GM21576 (cell line): ENCODE measurements around the gene SEPTIN8.

ENCODE experiments used
- ATAC-seq: cut with Tn5 transposase; IDR thresholded peaks from one replicate; pipeline ENCODE4 v1.9.1; 2021; ENCODE audit warnings: mild to moderate bottlenecking, moderate library complexity; ENCODE audit not compliant: unreplicated experiment

SEPTIN8 gene

DNA sequence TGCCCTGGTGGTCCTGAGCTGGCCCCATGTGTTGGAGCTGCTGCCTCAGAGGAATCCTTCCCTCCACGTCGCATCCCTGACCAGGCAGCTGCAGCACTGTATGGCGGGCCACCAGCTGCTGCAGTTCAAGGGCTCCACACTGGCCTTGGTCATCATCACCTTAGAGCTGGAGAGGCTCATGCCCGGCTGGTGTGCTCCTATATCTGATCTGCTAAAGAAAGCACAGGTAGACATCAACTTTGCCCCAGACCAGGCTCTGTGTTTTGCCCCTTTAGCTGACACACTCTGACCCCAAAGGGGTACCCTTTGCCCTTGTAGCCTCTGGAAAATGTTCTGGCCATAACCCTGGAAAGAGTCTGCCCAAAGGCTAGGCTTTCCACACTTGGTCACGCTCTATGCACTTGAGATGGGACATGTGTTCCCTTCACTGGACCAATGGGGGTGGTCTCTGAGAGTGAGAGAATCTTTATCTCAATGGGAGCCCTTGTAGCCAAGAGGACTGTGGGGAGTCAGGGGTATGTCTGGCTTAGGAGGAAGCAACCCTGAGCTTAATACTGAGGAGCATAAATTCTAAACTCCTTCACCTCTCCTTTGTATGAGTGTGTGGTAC lies 25.0 kb downstream of the SEPTIN8 start:
- ATAC-seq: no peak

DNA sequence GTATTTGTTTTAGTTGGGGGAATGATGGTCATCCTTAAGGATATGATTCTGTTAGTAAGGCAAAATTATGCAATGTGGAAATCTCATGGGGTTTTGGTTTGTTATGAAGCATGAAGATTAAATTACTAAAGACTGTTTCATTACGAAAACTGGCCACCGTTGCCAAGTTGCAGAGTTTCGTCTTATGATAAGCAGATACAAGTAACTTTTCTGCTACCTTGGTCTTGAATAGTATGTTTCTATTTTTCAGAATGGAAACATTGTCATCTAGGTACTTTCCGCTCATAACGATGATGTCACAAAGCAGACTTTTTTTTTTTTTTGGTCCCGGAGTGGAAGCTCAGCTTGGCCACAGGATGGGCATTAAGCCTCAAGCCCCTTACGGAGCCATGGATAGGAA lies 25.6 kb downstream of the SEPTIN8 start:
- peak; percentile 35 for ATAC-seq

DNA sequence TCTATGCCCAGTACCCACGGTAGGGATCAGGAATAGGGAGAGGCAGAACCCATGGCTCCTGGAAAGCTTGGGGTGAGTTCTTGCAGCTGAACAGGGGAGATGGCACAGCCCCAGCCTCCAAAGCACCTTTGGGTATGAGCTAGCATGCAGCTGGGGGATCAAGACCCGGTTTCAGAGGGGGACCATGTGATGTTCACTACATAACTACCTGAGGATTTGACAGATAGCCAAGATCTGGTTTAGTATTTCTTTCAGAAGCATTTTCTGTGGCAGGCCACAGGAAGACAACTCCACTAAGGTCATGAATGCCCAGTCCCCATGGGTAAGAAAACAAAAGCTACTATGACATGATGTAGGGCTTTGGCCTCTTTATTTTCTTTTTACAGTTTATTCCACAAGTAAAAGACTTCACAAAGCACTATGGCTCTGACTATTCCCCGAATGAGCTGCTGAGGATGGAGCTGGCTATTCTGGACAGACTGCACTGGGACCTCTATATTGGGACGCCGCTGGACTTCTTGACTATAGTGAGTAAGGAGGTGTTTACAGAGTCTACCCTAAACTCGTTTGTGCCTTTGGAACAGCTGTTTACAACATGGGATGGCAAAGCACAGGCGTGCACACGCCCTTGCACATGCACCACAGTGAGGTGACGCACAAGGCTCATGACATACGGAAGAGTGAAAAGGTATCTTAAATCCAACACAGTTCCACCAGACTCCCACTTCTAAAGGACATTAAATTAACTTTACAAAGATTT lies 26.4 kb downstream of the SEPTIN8 start:
- ATAC-seq: no peak

DNA sequence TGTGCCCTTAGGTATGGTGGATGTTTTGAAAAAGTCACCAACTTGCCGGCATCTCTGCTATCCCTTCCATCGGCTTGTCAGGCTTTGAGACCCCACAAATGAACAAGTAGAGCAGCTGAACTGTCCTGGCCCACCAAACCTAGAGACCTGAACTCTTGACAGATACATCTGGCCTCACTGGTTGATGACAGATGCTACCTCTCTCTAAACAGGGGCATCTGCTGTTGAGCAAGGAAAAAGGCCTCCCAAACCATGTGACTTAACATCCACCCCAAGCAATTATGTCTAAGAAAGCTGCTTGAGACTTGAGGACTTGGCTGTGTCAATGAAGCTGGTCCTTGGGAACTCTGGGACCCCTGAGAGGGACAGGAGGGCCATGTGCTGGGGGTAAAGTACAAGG lies 27.5 kb downstream of the SEPTIN8 start:
- no peak for ATAC-seq

DNA sequence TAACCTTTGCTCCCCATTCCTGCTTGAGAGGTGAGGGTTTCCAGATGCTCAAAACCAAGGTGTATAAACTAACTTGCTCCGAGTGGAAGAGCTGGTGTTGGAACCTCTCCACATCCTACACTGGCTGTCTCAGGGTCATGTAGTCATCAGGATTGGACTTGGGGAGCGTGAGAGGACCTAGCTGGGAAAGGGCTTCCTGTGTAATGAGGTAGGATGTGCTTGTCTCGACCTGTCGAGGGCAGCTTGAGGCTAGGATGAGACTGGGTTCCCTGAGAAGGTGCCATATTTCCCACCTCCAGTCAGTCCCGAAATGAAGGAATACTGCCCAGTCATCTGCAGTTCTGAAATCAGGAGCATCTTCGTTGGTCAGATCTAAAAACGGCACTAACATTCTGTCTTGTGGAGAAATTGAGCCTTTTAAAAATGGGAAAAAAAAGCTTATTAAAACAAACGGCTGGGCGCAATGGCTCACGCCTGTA lies 28.5 kb downstream of the SEPTIN8 start:
- ATAC-seq: no peak

DNA sequence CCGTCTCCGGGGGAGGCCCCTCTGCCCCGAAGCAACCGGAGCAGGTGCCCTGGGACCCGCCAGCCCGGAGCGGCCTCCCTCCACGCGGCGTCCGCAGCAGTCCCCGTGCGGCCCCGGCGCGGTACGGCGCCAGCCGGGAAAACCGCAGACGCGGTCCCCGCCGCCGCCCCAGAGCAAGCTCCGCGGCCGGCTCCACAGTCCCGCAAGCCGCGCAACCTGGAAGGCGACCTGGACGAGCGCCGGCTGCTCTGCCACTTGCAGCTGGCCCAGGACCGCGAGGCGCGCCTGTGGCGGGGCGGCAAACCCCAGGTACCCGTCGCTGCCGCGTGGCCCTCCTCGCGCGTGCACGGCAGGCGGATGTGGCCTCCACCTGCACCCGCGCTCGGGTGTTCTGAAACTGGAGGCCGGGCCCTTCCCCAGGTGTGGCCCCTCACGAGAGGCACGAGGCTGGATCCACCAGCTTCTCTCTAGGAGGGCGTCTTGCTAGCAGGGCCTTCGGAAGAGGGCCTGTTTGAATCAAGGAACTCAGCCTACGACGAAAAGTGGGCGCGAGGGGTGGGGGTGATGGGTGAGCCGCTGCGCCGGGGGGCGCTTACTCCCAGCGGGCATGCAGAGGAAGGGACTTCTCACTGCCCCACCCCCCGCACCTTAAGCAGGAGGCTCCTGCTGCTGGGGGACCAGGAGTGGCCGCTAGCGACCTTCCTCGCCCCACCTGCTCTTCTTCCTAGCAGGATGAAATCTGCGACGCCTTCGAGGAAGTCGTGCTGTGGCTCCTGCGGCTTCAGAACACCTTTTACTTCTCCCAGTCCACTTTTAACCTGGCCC lies 29.2 kb downstream of the SEPTIN8 start:
- ATAC-seq: peak; percentile 12

DNA sequence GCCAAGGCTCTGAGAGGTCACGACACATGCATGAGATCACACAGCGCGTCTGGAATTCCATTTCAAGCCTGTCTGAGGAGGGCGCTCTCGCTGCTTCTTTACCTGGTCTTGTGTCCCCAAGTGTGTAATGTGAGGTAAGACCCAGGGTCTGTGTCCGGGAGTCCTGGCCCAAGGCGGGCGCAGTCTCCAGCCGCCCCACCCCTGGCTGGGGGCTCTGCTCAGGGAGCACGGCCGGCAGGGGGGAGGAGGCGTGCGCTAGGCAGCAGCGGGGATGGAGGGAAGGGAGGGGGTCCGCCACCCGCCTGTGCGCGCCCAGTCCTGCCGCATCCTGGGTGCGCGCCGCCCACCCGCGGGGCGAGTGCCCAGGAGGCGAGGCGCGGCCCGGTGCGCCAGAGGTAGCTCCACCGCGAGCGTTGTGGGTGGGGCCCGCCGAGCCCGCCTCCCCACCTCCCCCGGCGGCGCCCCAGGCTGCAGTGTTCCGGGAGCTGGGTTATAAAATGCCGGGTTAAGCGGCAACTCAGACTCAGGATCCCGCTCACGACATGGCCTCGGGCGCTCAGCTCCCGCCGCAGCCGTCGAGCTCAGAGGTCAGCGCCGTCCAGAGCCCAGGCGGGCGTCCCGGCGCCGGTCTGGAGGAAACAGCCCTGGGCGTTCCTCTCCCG lies 30.0 kb downstream of the SEPTIN8 start, which contains the start of gene CCNI2:
CCNI2 (plus strand) TSS at position 473 of the 662 bp plus-strand sequence; CDS start at position 543, 70 bp downstream.
- ATAC-seq: peak; percentile 29

DNA sequence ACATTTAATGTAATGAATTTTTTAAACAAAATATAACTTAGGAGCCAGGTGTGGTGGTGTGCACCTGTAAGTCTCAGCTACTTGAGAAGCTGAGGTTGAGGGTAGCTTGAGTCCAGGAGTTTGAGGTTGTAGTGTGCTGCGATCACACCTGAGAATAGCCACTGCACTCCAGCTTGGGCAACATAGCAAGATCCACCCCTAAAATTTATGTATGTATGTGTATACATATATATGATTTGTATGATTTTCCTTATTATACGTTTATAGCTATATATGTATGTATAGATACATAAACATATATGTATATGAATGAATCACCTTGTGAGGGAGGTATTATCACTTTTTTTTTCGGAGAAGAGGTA lies 30.5 kb downstream of the SEPTIN8 start:
- ATAC-seq: no peak

DNA sequence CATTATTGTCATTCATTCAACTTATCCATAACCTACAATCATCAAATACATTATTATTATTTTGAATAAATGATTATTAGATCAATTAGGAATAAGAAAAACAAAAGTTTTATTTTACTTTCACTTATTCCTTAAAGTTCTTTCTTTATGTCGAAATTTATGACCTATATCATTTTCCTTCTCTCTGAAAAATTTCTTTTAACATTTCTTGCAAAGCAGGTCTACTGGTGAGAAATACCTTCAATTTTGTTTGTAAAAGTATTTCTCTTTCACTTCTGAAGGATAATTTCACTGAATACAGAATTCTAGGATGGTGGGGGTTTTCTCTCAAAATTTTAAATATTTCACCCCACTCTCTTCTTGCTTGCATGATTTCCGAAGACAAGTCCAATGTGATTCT lies 32.4 kb downstream of the SEPTIN8 start:
- ATAC-seq: no peak

DNA sequence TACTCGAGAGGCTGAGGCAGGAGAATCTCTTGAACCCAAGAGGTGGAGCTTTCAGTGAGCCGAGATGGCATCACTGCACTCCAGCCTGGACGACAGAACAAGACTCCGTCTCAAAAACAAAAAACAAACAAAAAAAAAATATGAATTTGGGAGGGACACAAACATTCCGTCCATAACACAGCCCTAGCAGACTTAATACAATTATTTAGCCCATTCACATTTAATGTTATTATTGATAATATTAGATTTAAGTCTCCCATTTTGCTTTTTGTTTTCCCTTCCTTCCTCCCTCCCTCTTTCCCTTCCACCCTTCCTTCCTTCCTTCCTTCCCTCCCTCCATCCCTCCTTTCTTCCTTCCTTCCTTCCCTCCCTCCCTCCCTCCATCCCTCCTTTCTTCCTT lies 34.4 kb downstream of the SEPTIN8 start:
- ATAC-seq: no peak

DNA sequence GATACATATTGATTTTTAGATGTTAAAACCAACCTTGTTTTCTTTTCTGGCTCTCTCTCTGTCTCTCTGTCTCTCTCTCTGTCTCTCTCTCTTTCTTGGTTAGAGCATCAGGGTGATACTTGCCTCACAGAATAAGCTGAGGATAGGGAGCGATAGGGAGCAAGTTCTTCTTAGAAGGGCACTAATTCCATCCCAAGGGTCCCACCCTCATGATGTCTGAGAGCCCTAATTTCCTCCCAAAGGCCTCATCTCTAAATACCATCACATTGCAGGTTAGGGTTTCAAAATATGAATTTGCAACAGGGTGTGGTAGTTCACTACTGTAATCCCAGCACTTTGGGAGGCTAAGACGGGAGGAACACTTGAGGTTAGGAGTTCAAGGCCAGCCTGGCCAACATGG lies 34.9 kb downstream of the SEPTIN8 start:
- ATAC-seq: no peak

DNA sequence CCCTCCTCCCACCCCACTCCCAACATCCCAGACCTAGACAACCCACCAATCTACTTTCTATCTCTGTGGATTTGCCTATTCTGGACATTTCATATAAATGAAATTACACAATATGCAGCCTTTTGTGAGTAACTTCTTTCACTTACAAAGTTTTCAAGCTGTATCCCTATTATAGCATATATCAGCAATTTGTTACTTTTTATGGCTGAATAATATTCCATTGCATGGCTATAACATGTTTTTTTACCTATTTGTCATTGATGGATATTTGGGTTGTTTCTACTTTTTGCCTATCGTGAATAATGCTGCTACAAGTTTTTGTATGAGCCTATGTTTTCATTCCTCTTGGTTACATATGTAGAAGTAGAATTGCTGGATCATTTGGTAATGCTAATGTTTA lies 37.8 kb downstream of the SEPTIN8 start:
- ATAC-seq: no peak

DNA sequence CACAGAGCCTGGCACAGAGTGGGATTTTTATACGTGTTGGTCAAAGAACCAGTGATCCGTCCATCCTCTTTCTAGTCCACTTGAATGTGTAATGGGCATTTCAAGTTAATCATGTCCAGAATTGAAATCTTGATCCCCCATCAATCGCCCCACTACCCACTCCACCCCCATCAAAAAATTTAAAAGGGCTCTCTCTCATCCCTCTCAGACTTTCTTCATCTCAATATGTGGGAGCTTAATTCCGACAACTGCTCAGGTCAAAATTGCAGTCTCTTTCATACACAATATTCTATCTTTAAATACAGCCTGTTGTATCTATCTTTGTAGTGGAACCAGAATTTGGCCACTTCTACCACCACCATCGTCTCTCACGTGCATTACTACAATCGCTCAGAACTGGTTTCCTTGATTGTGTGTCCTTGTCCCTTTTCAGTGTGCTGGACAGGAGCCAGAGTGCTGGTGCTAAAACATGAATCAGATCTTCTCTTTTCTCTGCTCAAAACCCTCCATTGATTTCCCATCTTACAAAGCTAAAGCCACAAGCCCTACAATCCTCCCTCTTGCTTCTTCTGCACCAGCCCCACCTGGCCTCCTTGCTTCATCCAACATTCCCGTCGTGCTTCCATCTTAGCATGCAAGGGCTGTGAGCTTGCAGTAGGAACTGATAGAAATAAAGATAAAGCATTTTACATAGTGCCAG lies 38.9 kb downstream of the SEPTIN8 start:
- ATAC-seq: no peak

DNA sequence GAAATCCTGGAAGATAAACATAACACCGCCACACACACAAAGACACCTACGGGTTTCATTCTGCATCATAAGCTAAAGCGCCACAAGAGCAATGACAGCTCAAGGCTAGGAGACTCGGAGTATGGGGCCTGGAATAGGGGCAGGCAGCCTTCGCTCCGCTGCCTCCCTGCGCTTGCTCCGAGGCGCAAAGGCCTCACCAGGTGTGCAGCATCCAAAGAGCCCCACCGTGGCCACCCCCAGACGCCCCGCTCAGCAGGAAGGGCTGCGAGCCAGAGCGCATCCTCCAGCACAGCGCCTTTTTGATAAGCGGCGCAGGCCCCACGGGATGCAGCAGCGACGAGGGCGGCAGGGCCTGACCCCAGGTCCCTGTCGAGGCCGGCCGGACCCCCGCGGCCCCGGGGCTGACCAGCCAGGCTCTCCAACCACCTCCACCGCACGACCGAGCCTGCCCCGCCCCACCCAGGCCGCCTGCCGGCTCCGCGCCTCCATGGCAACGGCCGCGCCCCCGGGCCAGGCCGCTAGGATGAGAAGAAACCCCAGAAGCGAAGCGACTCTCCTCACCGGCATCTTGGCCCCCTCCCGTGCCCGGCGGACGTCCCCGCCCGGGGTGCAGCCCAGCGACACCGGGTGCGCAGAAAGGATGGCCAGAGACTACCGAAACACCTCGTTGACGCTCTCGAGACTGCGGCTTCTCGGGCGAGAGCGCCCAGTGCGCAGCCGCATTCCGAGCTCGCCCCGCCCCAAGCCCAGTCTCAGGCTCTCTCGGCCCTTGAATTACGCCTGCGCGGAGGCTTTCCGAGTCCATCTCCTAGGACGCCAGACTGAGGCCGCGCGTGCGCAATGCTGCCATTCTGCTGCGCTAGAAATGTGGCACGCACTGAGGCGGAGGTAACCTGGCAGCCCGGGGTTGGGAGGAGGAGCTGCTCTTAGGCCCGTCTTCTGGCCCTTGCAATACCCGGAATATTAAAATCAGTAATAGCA lies 39.9 kb downstream of the SEPTIN8 start, which contains the start of gene KIF3A:
KIF3A (minus strand) TSS at position 694 of the 981 bp plus-strand sequence; CDS start at position 567, 127 bp downstream.
- peak; percentile 92 for ATAC-seq

DNA sequence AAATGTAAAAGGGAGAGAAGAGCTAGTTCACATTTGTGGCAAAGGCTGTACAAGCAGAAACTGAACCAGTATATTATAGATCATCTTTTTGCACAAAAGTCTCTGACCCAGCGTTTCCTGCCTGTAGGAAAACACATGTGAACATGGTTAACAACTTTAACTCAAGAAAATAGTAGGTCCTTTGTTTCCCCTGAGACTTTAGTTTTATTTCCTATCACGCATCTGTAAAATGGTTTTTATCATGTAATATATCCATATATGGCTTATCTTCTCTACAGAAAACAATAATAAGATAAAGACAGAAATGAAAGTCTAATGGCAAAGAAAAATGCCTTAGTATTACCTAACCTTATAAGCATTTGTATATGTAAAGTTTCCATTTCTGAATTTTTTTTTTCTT lies 42.4 kb downstream of the SEPTIN8 start:
- ATAC-seq: no peak

DNA sequence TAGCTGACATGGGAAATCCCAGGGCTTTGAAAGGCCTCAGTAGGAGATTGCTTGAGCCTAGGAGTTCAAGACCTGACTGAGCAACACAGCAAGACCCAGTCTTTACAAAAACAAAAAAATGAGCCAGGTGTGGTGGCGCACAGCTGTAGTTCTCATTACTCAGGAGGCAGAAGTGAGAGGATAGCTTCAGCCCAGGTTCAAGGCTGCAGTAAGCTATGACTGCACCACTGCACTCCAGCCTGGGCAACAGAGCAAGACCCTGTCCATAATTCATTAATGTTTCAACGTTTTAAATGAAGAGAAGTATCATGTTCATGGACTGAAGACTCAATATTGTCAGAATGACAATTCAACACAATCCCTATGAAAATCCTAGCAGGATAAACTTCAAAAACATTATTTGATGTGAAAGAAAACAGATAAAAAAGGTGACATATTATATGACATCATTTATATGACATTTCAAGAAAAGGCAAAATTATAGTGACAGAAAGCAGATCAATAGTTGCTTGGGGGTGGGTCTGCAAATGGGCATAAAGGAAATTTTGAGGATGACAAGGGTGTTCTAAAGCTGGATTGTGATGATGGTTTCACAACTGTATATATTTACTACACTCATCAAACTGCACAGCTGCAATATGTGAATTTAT lies 43.4 kb downstream of the SEPTIN8 start:
- no peak for ATAC-seq

DNA sequence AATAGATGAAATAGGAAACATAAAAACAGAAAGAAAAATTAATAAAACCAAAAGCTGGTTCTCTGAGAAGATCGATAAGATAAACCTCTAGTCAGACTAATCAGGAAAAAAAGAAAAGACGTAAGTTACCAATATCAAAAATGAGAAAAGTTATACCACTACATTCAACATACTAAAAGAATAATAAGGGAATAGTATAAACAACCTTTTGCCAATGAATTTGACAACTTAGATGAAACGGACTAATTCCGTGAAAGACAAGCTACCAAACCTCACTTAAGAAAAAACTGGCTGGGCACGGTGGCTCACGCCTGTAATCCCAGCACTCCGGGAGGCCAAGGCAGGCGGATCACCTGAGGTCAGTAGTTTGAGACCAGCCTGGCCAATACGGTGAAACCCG lies 47.1 kb downstream of the SEPTIN8 start:
- ATAC-seq: no peak

DNA sequence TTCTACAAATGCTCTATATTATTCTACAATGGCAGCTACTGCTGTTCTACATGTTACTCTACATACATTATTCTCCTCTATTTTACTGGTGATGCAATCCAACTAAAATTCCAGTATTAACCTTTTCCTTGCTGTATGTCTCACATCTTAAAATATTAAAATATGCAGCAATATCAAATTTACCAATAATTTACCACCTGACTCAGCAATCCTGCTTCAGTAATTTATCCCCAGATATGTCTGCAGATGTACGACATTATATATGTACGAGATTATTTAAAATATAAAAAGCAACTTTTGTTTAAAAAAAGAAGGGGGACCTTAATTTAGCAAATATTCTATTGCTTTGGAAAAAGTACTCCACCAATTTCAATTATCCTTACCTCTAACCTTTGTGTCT lies 51.3 kb downstream of the SEPTIN8 start:
- ATAC-seq: no peak
